Bone marrow (tissue), 2 donors: ENCODE results near the gene EXO1.
A peak's percentile ranks its signal among the peaks of the same experiment; 100 is the strongest.
"Not testable (repeated sequence)": the region's sequence is repeated elsewhere in the genome, so short reads cannot be mapped to it uniquely, and the experiment has no call there.

Experiments used
- DNase-seq, 2 donors: peaks; one replicate each; lab custom pipeline; 2025; lab: John Stamatoyannopoulos, UW

The EXO1 gene

GRCh38 chr1:241847796-241848685 is at the start of gene EXO1:
EXO1 (plus strand) TSS chr1:241848204; CDS start chr1:241850426, 2,222 bp downstream.
- peak; percentile 91 to 92 for DNase-seq

- no peak for DNase-seq
Measured at GRCh38 chr1:241799416-241799815, 48.6 kb upstream of the EXO1 start.

DNA sequence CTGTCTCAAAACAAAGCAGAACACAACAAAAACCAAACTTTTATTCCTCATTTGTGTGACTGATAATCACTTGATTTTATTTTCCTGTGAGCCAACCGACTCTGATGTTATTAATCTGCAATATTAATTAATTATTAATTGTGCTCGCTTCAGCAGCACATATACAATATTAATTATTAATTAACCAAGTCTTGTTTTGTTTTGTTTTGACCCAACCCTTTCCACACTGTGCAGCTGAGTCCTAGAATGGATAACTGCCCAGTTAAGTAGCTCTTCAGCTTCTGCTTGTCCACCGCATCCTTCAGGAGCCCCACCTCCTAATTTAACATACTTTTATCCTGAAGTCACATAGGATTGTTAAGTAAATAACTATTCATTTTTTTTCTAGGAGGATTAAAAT is 47.4 kb upstream of the EXO1 start:
- DNase-seq, result no peak

DNA sequence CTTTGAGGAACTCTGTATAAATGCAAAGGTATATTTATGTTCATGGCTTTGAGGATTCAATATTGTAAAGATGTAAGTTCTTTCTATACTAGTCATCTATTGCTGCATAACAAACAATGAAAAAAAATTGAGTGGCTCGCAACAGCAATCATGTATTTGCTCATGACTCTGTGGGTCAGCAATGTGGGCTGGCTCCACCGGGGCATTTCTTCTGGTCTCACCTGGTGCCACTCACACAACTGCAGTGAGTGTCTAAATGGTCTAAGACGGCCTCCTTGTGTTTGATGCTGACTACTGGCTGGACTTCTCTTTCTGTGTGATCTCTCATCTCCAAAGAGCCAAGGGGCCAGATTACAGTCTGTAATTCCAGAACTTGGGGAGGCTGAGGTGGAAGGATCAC is 45.1 kb upstream of the EXO1 start:
- DNase-seq, result no peak

DNA sequence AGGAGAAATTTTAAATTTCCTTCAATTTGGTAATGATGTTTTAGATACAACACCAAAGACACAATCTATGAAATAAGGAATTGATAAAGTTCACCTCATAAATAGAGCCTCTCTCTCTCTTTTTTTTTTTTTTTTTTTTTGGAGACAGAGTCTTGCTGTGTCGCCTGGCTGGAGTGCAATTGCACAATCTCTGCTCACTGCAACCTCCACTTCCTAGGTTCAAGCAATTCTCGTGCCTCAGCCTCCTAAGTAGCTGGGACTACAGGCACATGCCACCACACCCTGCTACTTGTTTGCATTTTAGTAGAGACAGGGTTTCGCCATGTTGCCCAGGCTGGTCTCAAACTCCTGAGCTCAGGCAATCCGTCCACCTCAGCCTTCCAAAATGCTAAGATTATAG is 43.3 kb upstream of the EXO1 start:
- not testable (repeated sequence) for DNase-seq

- no peak for DNase-seq
Measured at GRCh38 chr1:241808265-241808664, 39.7 kb upstream of the EXO1 start.

- DNase-seq, result no peak
Measured at GRCh38 chr1:241810769-241811405, 37.1 kb upstream of the EXO1 start.

DNA sequence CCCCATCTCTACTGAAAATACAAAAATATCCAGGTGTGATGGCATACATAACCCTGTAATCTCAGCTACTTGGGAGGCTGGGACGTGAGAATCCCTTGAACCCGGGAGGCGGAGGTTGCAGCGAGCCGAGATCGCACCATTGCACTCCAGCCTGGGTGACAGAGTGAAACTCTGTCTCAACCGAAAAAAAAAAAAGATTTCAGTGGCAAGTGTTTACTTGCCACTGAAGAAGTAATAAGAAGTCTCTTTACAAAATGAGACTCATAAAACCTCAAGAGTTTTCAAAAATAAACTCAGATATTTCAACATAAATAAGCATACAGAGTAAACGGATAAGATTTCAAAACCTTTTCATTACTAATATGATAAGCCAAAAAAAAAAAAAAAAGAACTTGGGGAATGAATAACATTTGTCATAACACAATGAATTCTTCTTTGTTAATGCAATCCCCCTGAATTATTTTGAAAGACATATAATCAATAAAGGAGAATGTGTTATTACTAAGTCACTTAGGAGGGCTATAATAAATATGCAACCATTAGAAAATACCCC is 34.2 kb upstream of the EXO1 start:
- DNase-seq, result no peak

- no peak for DNase-seq
Measured at GRCh38 chr1:241816008-241816407, 32.0 kb upstream of the EXO1 start.

DNA sequence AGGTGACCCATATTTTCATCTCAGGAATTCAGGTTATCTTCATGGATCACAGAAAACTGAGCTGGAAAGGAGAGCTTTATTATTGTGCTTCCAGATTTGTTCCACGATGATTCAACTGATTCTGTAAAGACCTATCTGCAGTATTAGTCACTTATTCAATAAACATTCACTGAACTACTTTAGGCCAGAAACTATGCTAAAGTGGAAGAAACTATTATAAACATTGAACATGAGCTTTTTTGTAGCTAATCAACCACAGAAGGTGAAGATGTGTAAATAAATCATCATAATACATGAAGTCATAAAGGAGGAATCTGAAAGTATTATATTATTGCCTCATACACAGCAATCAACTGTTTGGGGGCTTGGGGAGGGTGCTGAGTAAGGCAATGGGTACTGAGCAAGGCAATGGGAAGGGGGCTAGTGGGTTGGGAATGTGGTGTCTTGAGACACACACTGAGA is 30.6 kb upstream of the EXO1 start:
- no peak for DNase-seq

DNA sequence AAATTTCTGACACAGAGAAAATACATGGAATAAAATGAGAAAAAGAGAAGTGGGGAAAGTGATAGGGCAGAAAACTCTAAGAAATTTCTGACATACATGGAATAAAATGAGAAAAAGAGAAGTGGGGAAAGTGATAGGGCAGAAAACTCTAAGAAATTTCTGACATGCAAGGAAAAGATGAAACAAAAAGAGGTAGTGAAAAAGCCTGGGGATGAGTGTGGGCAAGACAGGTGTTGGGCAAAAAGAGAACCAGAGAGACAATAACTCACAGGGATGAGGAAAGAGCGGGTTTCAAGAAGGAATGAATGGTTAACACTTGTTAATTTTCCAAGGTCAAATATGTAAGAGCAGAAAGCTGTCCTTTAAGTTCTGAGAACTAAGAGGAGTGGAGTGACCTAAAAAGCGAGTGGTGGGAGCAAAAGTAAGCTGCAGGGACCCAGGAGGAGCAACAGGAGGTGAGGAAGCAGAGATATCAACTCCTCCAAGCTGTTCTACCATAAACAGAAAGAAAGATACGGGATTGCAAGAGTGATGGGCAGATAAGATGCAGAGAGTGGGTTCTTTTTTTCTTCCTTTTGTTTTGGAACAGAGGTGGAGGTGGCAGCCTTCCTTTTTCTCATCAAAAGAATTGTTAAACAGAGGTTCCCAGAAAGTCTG is 29.9 kb upstream of the EXO1 start:
- no peak for DNase-seq

DNA sequence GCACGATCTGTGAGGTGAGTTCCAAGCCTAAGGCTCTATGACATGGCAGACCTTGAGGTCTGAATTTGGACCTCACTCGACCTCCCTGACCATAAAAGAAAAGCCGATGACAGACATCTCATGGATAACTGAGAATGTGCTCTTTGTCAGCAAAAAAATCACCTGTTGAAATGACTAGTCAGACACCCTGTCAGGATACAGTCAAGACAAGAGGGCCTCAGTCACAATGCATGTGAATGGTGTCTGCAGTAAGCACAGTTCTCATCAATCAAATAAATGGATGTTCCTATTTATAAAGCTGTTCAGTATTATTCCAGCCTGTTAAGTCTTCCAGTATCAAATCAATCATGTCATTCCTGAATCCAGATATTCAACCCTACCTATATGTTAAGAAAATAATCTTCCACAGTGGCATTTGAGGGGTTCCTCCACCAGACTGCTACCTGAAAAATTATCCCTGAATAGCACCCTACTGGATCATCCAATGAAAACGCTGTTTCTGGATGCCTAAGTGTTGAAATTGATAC is 28.6 kb upstream of the EXO1 start:
- DNase-seq, result no peak

DNA sequence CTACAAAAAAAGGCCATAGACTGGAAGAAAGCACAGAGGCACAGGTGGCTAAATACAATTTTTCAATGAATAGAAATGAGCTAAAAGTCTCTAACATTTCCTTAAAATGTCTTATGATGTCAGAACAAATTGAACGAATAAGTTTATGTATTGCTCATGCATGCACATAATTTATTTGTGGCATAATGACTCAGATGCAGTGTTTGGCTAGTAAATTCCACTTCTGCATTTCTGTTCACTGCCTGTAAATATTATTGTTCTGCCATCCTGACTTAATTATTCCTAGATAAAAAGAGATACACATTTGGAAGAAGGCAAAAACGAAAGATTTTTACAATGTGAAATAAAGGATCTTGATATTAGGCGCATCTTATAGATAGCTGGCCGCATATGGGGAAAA is 26.6 kb upstream of the EXO1 start:
- DNase-seq, result no peak

GRCh38 chr1:241822846-241823245 is 25.2 kb upstream of the EXO1 start:
- DNase-seq, result no peak

DNA sequence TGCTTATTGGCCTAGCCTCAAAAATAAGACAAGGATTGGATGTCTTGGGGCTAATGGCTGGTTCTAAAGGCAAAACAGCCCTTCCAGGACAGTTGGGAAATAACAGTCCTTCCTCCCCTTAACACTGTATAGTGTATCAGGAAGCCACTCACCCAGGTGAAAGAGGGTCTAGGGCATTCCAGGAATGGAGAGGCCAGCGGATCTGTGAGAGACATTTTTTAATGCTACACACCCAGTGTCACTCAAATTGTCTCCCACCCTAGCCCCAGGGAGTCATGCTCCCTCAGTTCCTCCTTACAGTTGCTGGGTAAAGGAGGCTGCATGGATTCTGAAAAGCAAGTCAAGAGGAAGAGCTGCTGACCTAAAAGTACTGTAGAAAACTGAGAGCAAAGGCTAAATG is 24.1 kb upstream of the EXO1 start:
- no peak for DNase-seq

DNA sequence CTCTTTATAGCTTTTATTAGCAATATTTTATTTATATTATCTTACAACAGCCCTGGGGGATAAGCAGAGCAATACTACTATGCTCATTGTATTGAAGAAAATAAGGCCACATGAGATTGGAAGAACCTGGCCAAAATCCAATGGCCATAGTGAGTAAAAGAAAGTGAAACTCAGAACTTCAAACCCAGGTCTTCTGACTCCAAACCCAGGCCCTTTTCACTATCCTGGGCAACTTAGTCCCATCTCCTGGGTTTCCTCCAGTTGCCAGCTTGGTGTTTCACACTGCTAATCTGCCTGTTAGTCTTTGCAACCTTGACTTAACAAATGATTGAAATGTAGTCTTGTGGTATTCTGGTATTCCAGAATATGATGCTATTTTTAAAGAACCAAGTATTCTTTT is 22.4 kb upstream of the EXO1 start:
- no peak for DNase-seq

DNA sequence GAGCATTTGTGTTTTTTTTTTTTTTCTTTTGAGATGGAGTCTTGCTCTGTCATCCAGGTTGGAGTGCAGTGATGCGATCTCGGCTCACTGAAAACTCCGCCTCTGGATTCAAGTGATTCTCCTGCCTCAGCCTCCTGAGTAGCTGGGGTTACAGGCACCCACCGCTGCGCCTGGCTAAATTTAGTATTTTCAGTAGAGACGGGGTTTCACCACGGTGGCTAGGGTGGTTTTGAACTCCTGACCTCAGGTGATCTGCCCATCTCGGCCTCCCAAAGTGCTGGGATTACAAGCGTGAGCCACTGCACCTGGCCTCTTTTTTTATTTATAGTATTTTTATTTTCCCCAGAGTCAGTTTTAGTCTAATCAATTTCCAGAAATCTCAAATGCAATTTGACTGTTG is 21.4 kb upstream of the EXO1 start:
- not testable (repeated sequence) for DNase-seq

- no peak for DNase-seq
Measured at GRCh38 chr1:241827264-241827663, 20.7 kb upstream of the EXO1 start.

DNA sequence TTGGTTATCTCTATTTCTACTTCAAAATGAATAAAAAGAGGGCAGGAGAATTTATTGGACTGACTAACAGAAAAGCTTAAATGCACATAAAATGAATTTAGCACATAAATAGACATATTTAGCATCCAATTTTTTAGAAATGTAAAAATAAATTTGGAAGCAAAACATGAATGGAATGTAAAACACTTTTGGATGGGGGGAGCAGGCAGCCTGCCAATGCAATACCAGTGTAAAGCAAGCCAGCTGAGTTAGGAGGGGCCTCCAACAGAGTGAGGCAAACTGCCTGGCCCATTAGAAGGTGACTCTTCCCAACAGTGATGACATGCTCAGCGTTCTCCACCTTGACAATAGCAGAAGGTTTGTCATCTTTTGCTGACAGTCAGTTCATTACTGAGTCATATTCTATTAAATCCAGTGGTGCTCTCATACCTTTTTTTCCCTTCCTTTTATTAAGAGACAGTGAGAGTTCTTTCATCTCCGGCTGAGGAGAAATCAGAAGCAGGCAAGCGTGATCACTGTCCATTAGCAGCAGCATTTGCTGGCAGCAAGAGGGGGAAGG is 19.5 kb upstream of the EXO1 start:
- DNase-seq, result no peak

DNA sequence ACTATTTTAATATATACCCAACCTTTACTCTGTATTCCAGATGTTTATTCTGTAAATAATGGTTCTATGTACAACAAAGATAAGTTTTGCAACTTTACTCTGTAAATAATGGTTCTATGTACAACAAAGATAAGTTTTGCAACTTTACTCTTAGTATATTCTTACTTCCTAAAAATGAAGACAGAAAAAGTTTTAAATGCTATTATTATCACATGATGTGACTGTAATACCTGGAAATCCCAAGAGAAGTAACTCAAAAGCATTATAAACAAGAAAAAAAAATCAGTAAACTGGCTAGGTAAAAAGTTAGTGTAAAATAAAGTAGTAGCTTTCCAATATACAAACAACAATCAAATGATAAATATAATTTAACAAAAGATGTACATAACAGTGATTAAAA is 18.5 kb upstream of the EXO1 start:
- no peak for DNase-seq

DNA sequence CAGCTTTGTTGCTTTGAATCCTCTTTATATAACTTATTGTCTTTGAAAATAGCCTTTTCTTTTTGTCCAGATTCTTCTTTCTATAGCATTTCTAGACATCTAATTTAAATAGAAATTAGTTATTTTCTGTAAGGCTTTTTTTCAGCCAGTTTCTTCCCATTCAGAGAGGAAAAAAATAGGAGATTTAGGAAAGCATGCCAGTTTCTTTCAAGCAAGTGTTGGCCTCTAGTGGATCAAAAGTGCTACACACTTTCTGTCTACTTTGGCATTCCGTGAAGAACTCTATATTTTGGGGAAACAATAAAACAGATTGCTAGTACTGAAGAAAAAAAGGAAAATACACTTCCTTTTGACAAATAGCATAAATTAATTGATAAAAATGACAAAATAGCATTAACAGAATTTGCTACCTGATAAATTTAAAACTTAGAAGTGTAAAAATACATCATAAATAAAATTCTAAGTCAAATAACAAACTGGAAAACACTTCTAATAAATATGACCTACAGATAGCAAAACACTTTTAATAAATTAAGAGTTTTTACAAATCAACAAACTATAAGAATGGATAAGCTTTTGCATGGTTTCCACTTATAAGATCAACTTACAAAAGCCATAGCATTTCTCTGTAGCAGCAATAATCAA is 13.1 kb upstream of the EXO1 start:
- no peak for DNase-seq

DNA sequence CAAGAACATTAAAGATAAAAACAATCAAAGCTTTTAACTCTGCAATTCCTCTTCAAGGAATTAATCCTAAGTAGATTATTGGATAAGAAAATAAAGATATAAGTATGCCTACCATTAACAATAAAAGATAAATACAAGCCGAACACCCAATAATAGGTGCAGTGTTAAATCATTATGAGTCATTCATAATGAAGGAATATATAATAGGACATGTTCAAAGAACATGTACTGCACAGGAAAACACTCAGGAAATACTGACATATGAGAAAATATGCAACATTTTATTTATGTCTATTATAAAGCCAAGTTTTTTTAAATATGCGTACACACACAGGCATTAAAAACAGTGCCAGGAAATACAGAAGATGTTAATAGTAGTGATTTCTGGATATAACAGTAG is 11.1 kb upstream of the EXO1 start:
- no peak for DNase-seq
